Measurements from ENCODE around the gene SLC25A5. TPM values are rescaled to one million over a fixed set of nuclear protein-coding genes. Genes with fewer than 3 reads are reported as not detected.

Gene SLC25A5
- total and polyA plus RNA-seq, 7 donors, result 29.1 to 304 (median 66.3) TPM

DNA sequence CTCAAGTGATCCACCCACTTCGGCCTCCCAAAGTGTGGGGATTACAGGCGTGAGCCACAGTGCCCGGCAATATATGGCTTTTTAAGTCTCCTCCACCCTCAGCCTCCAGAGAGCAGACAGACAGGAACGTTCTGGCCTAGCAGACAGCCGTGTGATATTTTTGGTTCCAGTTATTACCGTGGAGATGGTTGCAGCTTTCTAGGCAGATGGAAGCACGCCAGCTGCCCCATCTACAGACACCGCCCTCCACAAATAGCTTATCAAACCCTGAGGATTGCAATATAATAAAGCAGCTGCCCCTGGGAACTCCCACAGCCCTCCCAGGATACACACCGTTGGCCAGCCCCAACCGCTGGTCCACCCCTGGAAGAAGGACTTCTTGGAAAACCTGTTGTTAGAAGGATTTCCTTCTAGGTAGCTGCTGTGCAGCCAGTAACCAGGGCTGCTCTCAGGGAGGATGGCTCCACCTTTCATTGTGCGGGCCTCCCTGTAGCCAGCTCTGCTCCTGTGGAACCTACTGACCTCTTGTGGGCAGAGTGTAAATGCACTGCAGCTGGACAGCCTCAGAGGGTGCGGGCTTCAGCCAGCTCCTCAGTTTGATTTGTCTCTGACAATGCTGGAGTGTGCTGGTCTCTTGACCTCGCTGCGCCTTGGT is 44.0 kb downstream of the SLC25A5 start:
- H3K9me3 ChIP-seq, result no peaks in the 10 kb centered on the region
- peak; percentile 23 to 58 for DNase-seq
- H3K4me3 ChIP-seq, result no peak overlapping the region
- TF ChIP-seq, protein P1, sequence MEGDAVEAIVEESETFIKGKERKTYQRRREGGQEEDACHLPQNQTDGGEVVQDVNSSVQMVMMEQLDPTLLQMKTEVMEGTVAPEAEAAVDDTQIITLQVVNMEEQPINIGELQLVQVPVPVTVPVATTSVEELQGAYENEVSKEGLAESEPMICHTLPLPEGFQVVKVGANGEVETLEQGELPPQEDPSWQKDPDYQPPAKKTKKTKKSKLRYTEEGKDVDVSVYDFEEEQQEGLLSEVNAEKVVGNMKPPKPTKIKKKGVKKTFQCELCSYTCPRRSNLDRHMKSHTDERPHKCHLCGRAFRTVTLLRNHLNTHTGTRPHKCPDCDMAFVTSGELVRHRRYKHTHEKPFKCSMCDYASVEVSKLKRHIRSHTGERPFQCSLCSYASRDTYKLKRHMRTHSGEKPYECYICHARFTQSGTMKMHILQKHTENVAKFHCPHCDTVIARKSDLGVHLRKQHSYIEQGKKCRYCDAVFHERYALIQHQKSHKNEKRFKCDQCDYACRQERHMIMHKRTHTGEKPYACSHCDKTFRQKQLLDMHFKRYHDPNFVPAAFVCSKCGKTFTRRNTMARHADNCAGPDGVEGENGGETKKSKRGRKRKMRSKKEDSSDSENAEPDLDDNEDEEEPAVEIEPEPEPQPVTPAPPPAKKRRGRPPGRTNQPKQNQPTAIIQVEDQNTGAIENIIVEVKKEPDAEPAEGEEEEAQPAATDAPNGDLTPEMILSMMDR (IDR thresholded peaks at IDR 0.05), result peak; percentile 57
- WGBS, 3 donors, result 26 to 41% (median 36%) methylated on average over 14 of the region's 14 CpGs
- H3K27me3 ChIP-seq (ENCODE audit: insufficient read depth in 3 of 3, low read length in 2 of 3), result no peaks in the 10 kb centered on the region
- peak; percentile 82 to 93 (median 90) for ATAC-seq
- no peak overlapping the region for H3K27ac ChIP-seq
- no peaks in the 10 kb centered on the region for H3K4me1 ChIP-seq
- intact Hi-C loops (cut with DNase I), result loop anchor here (10.0 kb wide), 3 partner anchors 93 to 243 kb away; partner anchors contain the start of genes NKRF (in 1 of the 2) and SOWAHD (in 1 of the 2)
- H3K36me3 ChIP-seq (ENCODE audit: insufficient read depth in 1 of 2, low read depth in 1 of 2), result no peaks in the 10 kb centered on the region

- TF ChIP-seq, protein P1 (IDR thresholded peaks at IDR 0.05), result peak; percentile 65
- Histone ChIP-seq H3K36me3 (ENCODE audit: insufficient read depth in 1 of 2, low read depth in 1 of 2) (no peaks in the 10 kb centered on the region), H3K27ac (no peak overlapping the region), H3K4me1 (no peaks in the 10 kb centered on the region), H3K4me3 (no peak overlapping the region), H3K9me3 (no peaks in the 10 kb centered on the region), H3K27me3 (ENCODE audit: insufficient read depth in 3 of 3, low read length in 2 of 3) (no peaks in the 10 kb centered on the region)
- 33 to 39% (median 34%) methylated on average over 5 of the region's 5 CpGs for WGBS, 3 donors
- DNase-seq, result no peak
- intact Hi-C loops (cut with DNase I), result loop anchor here (5.0 to 10.0 kb wide), 5 partner anchors 56 to 239 kb away; partner anchors contain the start of genes NKRF (in 1 of the 2), SOWAHD (in 1 of the 2) and UBE2A (in 1 of the 2)
- ATAC-seq, result peak; percentile 59 to 89 (median 78)
Observed at GRCh38 chrX:119516157-119516702, 48.0 kb downstream of the SLC25A5 start.

DNA sequence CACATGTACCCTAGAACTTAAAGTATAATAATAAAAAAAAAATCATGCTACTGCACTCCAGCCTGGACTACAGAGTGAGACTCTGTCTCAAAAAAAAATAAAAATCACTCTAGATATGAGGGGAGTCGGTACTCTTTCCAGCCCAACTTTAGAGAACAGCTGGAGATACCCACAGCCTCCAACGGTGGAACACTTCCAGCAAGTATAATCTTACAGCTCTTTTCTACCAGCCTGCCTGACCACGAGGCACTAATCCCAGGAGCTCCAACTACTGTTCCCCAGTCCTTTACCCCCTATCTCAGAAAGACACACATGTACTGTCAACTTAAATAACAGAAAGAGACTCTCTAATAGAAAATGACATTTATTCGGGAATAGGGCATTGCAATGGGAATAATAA is 50.1 kb downstream of the SLC25A5 start:
- 31 to 36% (median 34%) methylated on average over 4 of the region's 4 CpGs for WGBS, 3 donors
- no peak overlapping the region for H3K27ac ChIP-seq
- H3K4me1 ChIP-seq, result no peaks in the 10 kb centered on the region
- intact Hi-C loops (cut with DNase I), result loop anchor here (5.0 to 10.0 kb wide), 5 partner anchors 54 to 236 kb away; partner anchors contain the start of genes NKRF (in 1 of the 2), SOWAHD (in 1 of the 2) and UBE2A (in 1 of the 2)
- TF ChIP-seq, protein P1 (IDR thresholded peaks at IDR 0.05), result no peak
- H3K36me3 ChIP-seq (ENCODE audit: insufficient read depth in 1 of 2, low read depth in 1 of 2), result no peaks in the 10 kb centered on the region
- no peaks in the 10 kb centered on the region for H3K9me3 ChIP-seq
- ATAC-seq (no peak), DNase-seq (no peak)
- H3K4me3 ChIP-seq, result no peak overlapping the region
- no peaks in the 10 kb centered on the region for H3K27me3 ChIP-seq (ENCODE audit: insufficient read depth in 3 of 3, low read length in 2 of 3)

Other genes with a start within 250 kb of the SLC25A5 start
- gene PGRMC1, start 232.2 kb upstream of the SLC25A5 start, total RNA-seq, result 10 to 100 TPM in 3 of 4 donors, 1 to 10 TPM in 1; 6.3 to 15.4 (median 10.7) TPM
- 10 to 100 TPM in 1 of 3 donors, 1 to 10 TPM in 2; 7.1 to 12.0 (median 9.8) TPM for gene PGRMC1, start 232.2 kb upstream of the SLC25A5 start, polyA plus RNA-seq
- 1 to 10 TPM; 1.2 to 2.9 (median 2.4) TPM for gene SLC25A43, start 69.1 kb upstream of the SLC25A5 start, total RNA-seq
- gene SLC25A43, start 69.1 kb upstream of the SLC25A5 start, polyA plus RNA-seq, result 1 to 10 TPM; 1.1 to 1.6 (median 1.4) TPM
- 10 to 100 TPM in 2 of 4 donors, 1 to 10 TPM in 2; 8.1 to 15.4 (median 11.3) TPM for gene STEEP1, start 97.0 kb downstream of the SLC25A5 start, total RNA-seq
- gene STEEP1, start 97.0 kb downstream of the SLC25A5 start, polyA plus RNA-seq, result 10 to 100 TPM in 2 of 3 donors, 1 to 10 TPM in 1; 8.0 to 14.7 (median 13.4) TPM
- gene UBE2A, start 106.1 kb downstream of the SLC25A5 start, total RNA-seq, result 10 to 100 TPM; 52.0 to 62.1 (median 55.2) TPM
- gene UBE2A, start 106.1 kb downstream of the SLC25A5 start, polyA plus RNA-seq, result 100 to 1,000 TPM in 1 of 3 donors, 10 to 100 TPM in 2; 62.2 to 101 (median 64.6) TPM
- 1 to 10 TPM; 6.0 to 8.1 (median 7.6) TPM for gene NKRF, start 138.0 kb downstream of the SLC25A5 start, total RNA-seq
- 1 to 10 TPM; 3.6 to 5.5 (median 4.1) TPM for gene NKRF, start 138.0 kb downstream of the SLC25A5 start, polyA plus RNA-seq
- gene SEPTIN6, start 224.7 kb downstream of the SLC25A5 start, total RNA-seq, result 1 to 10 TPM; 2.2 to 3.8 (median 3.0) TPM
- 1 to 10 TPM; 2.3 to 3.1 (median 2.8) TPM for gene SEPTIN6, start 224.7 kb downstream of the SLC25A5 start, polyA plus RNA-seq

Measured in psoas muscle (tissue), 8 donors.